Gastrocnemius medialis (tissue), 4 donors: ENCODE results near the gene SLC1A1.

Experiments
- CTCF ChIP-seq, 5 experiments: fragments of 450-650 bp in 3 of 5; fragments of 200-600 bp in 2 of 5; sonication (generic) in 2 of 5; IDR thresholded peaks in 4 of 5; conservative IDR thresholded peaks in 1 of 5; 1 replicate in 4 of 5; 2 replicates in 1 of 5; pipeline ENCODE4 v1.5.1; 2016 to 2019; ENCODE audit warnings: antibody characterized with exemption in 5 of 5, mild to moderate bottlenecking in 3 of 5, moderate library complexity in 3 of 5
- POLR2A ChIP-seq, 2 donors: fragments of 450-650 bp; IDR thresholded peaks; one replicate each; pipeline ENCODE4 v1.6.1; 2017; ENCODE audit warnings: antibody characterized with exemption in 2 of 2, mild to moderate bottlenecking in 2 of 2, moderate library complexity in 2 of 2

- TF ChIP-seq POLR2A (IDR thresholded peaks at IDR 0.05) (no peak), CTCF (IDR thresholded peaks at IDR 0.05 in 4 of 5, conservative IDR thresholded peaks at IDR 0.05 in 1 of 5) (no peak)
These were observed 125.5 kb downstream of the SLC1A1 start for GRCh38 chr9:4615778-4616177.
